GM19468 (cell line): Measurements from ENCODE around the gene MYOF.
"Not testable (repeated sequence)": the region's sequence is repeated elsewhere in the genome, so short reads cannot be mapped to it uniquely, and the experiment has no call there.

ENCODE experiments used
- ATAC-seq: cut with Tn5 transposase; IDR thresholded peaks from one replicate; pipeline ENCODE4 v1.9.1; 2021; ENCODE audit warnings: mild to moderate bottlenecking, moderate library complexity, moderate number of reproducible peaks; ENCODE audit not compliant: unreplicated experiment; ENCODE audit errors: extremely low read depth

The MYOF gene

DNA sequence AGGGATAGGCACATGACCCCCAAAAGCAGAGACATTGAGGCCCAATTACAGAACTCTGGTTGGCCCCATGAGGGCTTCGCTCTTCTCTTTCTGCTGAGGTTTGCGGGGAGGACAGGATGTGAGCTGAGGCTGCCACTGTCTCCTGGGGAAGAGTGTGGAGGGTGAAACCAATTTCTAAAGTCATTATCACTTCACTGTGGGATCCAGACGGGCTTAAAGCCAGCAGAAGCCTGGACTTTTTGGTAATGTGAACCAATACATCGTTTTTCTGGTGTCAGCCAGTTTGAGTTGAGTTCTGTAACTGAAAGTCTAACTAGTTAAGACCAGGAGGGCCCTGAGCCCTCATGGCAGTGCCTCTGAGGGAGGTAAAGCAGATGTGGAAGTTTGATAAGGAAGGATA lies 163.0 kb downstream of the MYOF start:
- ATAC-seq: no peak

DNA sequence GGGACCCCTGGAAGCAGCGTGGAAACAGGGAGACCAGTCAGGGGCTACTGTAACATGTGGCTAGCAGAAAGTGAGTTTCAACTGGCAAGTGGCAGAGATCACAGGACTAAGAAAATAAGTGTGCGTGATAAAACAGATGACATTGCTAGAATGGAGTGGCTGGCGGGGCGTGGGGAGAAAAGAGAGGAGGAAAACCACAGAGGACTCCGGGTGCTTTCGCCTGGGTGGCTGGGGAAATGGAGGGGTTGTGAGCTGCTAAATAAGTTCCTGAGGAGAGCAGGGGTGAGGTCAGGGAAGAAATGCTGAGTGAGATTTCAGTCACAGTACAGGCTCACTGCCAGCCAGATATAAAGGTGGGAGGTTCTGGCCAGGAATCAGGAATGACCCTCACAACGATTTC lies 166.9 kb downstream of the MYOF start:
- ATAC-seq: no peak

DNA sequence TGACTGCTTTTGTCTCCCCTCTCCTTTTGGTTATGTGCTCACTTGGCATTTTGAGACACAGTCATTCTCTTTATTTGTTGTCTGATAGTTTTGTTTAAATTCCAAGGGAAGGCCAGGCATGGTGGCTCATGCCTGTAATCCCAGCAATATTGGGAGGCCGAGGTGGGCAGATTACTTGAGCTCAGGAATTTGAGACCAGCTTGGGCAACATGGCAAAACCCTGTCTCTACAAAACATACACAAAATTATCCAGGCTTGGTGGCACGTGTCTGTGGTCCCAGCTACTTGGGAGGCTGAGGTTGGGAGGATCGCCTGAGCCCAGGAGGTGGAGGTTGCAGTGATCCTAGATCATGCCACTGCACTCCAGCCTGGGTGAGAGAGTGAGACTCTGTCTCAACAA lies 167.5 kb downstream of the MYOF start:
- ATAC-seq: not testable (repeated sequence)

DNA sequence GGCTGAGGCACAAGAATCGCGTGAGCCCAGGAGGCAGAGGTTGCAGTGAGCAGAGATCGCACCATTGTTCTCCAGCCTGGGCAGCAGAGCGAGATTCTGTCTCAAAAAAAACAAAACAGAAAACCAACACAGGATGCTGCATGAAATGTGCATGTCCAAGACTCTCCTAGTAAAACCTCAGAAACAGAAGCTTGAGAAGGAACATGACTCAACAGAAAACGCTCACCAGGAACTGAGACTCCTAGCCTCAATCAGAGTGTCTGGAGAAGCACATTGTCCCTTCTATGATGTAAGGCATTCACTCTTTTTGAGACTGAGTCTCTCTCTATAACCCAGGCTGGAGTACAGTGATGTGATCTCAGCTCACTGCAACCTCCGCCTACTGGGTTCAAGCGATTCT lies 168.3 kb downstream of the MYOF start:
- no peak for ATAC-seq

DNA sequence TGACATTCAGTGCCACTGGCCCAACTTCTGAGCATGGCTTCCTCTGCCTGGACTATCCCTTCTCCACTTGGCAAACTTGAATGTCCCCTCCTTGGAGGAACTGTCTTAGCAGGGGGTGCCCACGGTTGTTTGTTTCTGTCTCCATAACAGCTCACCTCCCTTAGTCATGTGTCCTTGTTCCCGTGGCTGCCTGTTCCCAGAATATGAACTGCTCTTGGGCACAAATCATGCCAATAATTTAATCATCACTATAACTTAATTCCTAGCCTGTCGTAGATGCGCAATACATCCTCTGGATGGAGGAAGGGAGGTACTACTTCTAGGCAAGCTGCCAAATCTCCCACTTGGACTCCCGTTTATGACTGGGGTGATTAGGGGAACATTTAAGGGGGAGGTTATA lies 173.1 kb downstream of the MYOF start:
- no peak for ATAC-seq

DNA sequence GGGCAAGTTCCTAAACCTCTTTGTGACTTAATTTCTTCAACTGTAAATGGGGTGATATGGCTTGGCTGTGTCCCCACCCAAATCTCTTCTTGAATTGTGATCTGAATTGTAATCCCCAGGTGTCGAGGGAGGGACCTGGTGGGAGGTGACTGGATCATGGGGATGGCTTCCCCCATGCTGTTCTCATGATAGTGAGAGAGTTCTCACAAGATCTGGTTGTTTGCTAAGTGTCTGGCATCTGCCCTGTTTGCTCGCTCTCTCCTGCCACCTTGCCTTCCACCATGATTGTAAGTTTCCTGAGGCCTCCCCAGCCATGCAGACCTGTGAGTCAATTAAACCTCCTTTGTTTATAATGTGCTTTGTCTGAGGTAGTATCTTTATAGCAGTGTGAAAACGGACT lies 177.0 kb downstream of the MYOF start:
- no peak for ATAC-seq

DNA sequence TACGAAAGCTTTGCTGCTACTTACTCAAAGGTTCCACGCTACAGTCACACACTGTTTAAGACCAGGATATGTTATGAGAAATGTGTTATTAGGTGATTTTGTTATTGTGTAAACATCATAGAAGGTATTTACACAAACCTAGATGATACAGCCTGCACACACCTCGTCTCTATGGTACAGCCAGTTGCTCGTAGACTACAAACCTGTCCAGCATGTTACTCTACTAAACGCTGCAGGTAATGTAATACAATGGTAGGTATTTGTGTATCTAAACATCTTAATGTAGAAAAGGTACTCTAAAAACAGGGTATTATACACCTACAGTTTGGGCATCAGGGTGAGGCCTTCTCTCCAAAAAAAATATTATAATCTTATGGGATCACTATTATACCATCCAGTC lies 181.2 kb downstream of the MYOF start:
- ATAC-seq: no peak

DNA sequence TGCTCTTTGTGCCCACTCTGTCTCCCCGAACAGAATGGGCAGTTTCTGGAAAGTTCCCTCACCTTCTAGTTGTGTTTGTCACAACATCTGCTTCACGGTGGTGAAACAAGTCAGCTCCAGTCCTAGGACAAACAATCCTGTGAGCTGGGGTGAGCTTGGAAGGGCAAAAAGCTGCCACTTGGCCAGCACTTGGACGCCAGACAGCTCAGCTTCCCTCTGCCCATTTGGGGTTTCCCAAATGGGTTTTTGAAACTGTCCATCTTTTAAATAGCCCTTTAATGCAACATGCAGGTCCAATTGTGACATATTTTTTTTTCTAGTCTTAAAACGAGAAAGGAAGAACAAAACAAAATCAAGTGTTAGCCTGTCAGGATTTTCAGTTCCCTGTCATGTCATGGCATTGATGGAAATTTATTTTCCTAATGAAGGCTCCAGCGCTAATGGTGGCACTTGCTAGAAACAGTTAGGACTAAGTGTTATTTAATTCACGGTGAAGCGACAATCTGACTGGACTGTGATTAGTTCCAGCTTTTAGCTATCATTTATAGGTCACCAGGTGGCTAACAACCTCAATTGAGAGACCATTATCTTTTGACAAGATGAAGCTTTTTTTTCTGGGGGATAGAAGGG lies 181.7 kb downstream of the MYOF start:
- ATAC-seq: no peak

DNA sequence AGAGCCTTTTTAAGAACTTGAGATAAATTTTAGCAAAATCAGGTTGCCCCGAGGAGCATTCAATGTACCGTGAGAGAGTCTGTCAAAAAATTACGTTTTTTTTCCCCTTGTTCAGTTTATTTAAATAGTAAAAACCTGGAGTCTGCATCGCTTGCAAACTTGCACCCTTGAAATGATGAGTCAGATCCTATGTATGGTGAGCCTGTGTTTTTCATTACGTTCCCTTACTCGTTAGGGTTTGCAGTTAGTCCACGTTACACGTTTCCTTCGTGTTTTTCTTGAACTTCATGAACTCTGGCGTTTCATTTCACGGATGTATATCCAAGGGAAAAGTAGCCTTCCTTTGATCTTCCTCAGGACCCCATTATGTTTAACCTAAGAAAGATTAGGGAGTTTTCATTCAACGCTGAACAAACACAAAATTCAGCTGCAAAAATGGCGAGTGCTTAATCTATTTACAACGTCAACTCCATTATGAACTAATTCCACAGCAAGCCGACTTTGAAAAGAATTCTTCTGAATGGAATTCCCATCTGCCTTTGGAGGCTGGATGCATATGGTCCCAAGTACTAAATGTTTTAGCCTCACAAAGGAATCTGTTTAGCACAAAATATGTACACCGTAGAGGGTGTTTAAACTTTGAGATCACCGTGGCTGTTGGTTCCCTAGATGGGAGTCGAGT lies 182.4 kb downstream of the MYOF start:
- ATAC-seq: no peak

DNA sequence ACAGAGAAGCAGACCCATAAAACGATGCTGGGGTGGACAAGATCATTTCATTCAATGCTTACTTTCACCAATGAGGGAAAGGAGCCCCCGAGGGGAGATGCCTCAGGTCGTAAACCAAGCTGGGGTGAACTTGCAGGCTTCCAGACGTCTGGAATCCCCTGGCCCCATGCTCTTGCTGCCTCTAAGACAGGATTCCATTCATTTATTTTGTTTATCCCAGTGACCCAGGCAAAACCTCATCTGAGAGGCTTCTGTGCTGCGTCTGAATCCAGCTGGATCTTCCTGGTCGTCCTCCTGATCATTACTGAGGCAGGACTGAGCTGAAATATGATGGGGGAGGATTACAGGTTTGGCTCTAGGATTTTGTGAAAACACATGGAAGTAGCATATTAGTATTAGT lies 182.9 kb downstream of the MYOF start:
- no peak for ATAC-seq

DNA sequence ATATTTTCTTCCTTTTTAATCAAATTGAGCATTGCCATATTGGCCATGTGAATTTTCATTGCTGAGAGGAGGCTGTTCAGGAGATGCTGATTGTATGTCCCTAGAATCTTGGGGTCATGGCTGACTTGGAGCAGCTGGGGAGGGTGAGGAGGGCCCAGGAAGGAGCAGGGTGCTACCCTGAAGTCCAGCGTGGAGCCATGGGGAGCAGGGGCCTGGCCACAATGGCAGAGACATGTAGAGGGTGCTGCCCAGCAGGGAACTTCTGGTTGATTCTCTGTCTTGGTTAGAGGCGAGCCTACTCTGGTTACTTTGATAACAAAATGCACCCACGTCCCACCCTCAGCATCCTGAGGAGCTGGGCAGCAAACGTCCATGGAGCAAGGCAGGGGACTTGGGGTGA lies 186.0 kb downstream of the MYOF start:
- ATAC-seq: no peak

DNA sequence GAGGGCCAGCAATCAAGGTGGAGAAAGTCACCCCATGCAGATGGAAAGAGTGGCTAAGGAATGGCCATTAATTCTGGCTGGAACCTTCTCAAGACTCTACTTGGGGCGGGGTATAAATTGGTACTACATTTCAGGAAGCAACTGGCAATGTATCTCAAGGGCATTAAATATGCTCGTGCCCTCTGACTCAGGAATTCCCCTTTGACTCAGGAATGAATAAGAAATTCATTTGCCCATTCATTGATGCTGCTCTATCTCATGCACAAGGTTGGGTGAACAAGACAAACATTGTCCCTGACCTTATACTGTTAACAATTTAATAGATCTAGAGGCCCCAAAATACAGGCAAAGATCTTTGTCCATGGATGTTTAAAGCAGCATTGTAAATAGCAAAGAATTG lies 188.1 kb downstream of the MYOF start:
- ATAC-seq: no peak

DNA sequence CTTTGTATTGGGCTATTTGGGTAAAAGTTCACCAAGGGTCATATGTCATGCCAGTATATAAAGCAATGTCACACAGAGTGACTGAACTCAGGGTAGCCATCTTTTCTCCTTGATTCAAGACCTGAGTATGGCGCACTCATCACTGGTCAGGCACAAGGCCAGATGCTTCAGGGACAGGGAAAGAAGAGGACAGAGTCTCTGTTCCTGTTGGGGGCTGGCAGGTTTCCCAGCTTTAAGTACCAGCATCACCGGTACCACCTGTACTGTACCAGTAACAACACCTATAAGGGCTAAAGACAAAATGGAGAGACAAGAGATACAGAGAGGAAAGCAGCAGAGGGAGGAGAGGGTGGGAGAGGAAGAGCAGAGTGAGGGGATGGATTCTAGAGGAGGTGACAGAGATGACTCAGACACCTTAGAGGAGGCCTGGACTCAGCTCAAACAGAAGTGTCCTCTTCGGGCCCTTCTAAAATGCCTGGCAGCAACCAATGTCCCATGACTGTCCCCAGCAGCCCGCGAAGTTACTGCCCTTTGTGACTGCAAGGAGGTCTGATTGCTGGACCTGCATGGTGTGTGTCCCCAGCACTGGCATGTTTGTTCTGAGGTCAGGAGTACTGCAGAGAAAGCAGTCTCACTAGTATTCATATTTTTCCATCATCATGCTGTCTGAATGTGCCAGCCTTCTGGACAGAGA lies 191.3 kb downstream of the MYOF start:
- no peak for ATAC-seq

DNA sequence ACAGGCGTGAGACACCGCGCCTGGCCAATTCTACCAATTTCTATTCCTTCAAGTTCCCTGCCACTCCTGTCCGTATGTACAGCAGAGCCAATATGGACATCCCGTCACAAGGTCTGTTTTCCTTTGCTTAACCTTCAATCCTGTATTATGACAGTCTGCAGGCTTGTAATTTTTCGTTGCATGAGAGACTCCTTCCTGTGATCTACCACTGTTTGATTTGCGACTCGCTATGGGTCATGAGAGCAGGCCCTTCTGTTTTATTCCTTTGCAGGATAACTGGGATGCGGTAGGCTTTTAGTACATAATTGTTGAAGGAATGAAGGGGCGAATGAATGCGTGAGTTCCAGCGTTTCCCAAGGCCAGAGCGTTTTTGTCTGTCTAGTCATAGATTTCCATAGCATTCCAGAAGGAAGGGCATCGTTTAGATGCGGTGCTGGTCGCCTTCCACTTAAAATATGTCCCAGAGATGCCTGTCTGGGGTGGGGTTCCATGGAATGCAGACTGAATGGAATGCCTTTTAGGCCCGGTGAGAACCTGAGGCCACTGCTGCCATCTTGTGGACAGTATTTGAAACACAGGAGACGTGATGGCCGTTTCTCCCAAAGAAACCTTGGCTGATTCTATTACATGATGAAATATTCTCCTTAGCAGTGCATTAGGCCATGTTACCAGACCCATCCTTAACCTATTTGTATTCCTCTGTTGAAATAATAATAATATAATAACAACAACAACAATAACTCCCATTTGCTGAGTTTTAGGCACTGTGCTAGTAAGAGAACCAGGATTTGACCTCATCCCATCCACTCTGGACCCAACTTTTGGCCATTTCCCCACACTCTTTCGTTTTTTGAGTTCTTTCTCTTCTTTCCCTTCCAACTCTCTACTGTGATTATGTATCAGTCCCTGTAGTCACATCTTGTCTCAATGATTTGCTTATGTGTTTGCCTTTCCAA lies 193.2 kb downstream of the MYOF start:
- ATAC-seq: no peak

DNA sequence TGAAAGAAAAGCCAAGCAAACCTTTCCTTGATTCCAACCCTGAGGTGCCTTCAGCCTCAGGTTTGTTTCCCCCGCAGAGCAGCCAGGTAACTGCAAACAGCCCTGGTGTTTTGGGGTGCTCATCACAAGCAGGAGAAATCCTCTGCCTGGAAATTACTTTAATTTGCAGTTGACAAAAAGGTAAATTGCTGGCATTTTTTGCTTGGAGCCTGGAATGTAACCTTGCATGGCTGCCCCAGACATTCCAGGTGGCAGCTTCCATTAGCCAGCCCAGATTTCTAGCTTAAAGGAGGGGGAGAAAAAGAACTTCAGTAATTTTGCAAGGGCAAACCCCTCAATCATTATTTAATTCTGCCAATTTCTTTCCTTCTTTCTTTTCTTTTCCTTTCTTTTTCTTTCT lies 194.4 kb downstream of the MYOF start:
- ATAC-seq: no peak

DNA sequence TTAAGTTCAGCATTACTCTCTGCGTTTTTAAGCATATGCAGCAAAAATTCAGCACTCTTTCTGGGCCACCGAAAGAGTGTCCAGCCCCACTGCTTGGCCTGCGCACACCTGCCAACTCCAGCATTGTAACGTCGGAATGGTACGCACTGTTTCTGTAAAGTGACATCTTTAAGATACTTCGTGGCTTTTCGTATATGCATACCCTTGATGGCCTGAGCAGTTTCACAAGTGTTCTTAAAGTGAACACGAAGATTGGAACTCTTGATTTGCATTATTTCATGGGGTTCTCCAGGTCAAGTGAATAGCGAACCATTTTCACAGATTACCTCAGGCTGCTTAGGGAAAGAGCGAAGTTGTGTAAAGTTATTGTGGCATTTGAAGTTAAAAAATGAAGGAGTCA lies 197.9 kb downstream of the MYOF start:
- ATAC-seq: not testable (repeated sequence)

DNA sequence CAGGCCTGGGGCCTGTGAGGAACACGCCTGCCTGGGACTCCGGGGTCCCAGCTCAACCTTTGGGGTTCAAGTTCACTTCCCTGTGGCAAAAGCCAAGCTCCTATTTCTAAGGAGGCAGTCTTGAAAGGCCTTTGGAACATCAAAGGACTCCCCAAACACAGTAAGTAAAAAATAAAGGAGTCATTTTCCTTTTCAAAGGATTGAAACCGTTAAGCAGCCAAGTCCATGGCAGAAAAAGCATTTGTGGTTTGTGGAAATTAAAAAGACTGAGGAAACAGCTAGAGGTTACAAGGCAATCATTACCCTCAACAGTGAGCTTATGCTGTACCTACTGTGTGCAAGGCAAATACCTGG lies 200.8 kb downstream of the MYOF start:
- ATAC-seq: no peak

DNA sequence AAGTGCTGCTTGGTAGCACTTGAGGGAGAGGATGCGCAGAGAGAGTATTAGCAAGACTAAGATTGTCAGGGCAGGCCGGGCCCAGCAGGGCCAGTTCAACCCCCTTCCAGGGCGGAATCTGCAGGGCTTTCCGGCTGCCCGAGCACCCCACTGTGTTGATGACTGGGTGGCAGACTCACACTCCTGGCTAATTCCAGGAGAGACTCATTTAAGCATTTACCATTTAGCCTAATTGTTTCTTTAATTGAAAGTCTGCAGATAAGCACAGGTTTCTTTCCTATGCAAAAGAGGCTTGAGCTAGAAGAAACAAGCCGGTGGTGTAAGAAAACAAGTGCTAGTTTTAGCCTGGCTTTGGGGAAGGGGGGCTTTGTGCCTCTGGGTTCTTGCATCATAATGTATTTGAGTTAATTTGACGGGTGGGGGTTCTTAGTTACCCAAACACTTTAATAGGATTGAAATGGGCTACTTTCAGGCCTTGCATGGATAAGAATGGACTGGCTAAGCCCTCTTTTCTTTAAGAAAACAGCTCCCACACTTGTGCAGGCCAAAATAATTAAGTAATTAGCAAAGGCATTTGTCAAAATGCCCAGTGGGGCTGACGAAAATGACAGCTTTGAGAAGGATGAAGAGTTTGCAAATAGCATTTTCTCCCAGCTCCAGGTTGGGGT lies 201.3 kb downstream of the MYOF start:
- no peak for ATAC-seq

DNA sequence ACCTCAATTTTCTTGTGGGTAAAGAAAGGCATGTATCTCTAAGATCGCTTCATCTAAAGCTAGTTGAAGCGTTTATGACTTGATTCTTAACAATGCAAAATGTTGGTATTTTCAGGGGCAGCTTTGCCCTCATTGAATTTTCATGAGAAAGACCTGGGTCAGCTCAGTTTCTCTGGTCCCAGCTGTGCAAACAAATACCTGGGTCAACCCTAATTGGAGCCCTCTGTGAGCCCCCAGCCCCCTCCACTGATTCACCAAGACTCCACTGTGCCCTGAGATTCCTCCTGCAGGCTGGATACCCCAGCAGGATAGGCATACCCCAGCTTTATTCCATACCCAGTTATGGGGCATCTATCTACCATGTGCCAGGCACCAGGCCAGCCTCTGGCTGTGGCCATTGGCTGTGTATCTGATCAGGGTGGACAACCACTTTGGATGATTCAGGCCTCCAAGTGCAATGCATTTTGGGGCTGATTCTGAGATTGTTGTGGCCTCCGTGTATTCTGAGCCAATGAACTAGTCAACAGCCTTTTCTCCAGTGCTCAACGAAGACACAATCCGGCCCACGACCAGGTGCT lies 201.9 kb downstream of the MYOF start:
- ATAC-seq: no peak

DNA sequence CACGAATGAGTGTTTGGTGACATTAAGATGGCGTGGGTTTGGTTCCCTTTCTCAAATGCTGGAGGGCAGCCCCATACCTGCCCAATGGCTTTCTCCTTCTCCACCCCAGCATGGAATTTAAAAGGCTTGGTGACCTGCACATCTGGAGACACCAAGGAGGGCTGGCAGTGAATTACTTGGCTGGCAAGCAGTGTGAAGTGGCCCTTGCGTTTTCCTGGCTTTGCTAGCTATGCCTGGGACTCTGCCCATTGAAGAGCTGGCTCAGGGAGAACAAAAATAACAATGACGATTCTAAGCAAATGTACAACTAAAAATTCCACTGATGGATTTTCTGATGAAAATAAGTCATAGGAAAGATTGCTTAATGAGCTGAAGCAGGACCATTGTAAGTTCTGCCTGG lies 204.8 kb downstream of the MYOF start:
- ATAC-seq: no peak
